Loucy (cell line): ENCODE data around the gene BEST4.

Experiments
- EZH2phosphoT487 ChIP-seq: fragments of 200-600 bp; IDR thresholded peaks from 2 replicates; pipeline ENCODE4 v1.6.1; 2018; ENCODE audit warnings: antibody characterized with exemption, mild to moderate bottlenecking, moderate library complexity, borderline replicate concordance
- TF ChIP-seq, protein P1 (sequence below): fragments of 200-600 bp; sonication (generic); conservative IDR thresholded peaks from 2 replicates; pipeline ENCODE4 v1.5.1; 2014; ENCODE audit warnings: mild to moderate bottlenecking, antibody characterized with exemption, low read length

DNA sequence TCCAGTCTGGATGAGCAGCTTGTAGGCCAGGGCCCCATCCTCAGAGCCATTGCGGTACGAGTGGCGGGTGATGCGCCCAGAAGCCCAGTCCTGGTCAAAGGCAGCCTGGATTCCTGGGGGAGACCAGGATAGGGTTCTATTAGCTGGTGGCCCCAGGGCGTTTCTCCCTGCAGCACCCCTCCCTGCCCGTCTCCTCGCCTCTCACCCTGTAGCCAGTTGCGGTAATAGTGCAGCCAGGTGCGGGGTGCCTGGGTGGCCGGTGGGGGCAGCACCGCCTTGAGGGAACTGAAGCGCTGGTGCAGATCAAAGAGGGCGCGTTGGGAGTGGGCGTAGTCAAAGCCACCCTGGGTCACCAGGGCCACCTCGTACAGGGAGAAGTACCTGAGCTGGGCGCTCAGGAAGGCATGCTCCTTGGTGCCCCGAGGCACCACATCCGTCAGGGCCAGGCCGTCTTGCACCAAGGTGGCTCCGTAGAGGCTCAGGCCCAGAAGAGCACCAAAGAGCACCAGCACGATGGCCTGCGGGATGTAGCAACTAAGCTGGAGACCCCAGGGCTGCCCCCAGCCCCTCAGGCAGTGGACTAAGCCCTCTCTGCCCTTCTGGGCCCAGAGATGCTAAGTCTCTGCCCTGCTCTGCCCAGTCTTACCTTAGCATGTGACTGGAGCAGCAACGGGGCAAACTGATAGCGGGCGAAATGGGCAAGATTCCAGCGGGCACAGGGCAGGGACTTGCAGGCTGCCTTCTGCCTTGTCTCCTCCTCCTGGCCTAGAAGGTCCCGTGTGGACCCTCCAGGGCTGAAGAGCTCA lies 39.4 kb upstream of the BEST4 start:
- TF ChIP-seq, protein P1, sequence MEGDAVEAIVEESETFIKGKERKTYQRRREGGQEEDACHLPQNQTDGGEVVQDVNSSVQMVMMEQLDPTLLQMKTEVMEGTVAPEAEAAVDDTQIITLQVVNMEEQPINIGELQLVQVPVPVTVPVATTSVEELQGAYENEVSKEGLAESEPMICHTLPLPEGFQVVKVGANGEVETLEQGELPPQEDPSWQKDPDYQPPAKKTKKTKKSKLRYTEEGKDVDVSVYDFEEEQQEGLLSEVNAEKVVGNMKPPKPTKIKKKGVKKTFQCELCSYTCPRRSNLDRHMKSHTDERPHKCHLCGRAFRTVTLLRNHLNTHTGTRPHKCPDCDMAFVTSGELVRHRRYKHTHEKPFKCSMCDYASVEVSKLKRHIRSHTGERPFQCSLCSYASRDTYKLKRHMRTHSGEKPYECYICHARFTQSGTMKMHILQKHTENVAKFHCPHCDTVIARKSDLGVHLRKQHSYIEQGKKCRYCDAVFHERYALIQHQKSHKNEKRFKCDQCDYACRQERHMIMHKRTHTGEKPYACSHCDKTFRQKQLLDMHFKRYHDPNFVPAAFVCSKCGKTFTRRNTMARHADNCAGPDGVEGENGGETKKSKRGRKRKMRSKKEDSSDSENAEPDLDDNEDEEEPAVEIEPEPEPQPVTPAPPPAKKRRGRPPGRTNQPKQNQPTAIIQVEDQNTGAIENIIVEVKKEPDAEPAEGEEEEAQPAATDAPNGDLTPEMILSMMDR = no peak
- no peak for TF ChIP-seq EZH2phosphoT487
